BE2C (cell line): Measurements from ENCODE around the gene COL16A1.

ENCODE experiments used
- DNase-seq: peaks from one replicate; pipeline ENCODE4 v3.0.0-alpha.2; 2020
- H3K27me3 ChIP-seq: fragments of 250-450 bp; sonication (Bioruptor Pico); 2 replicates; pipeline ENCODE4 v1.5.1; 2020; ENCODE audit warnings: mild to moderate bottlenecking
- H3K36me3 ChIP-seq: fragments of 250-450 bp; sonication (Bioruptor Pico); 2 replicates; pipeline ENCODE4 v1.5.1; 2020; ENCODE audit warnings: mild to moderate bottlenecking
- H3K4me1 ChIP-seq: fragments of 250-450 bp; sonication (Bioruptor Pico); 2 replicates; pipeline ENCODE4 v1.5.1; 2020
- H3K4me3 ChIP-seq: 2 replicates; pipeline ENCODE4 v1.5.1; 2011; ENCODE audit warnings: low read depth, low read length
- H3K9me3 ChIP-seq: fragments of 250-450 bp; sonication (Bioruptor Pico); 2 replicates; pipeline ENCODE4 v1.5.1; 2020
- CTCF ChIP-seq: IDR thresholded peaks from 2 replicates; pipeline ENCODE4 v1.5.1; 2012; ENCODE audit warnings: mild to moderate bottlenecking, low read depth, low read length

Gene COL16A1

GRCh38 chr1:31725777-31726535 is 22.1 kb upstream of the COL16A1 start:
- TF ChIP-seq CTCF = no peak
- 0 out of 2 replicates have a peak, but pooled peaks cover 6% of the 10 kb centered on the region for H3K4me1 ChIP-seq
- no peak overlapping the region for H3K4me3 ChIP-seq
- no peaks in the 10 kb centered on the region for H3K9me3 ChIP-seq
- no peaks in the 10 kb centered on the region for H3K27me3 ChIP-seq
- no peaks in the 10 kb centered on the region; the same call in none of the 2 replicates for H3K36me3 ChIP-seq
- peak; percentile 37 for DNase-seq

- 0 out of 2 replicates have a peak, but pooled peaks cover 6% of the 10 kb centered on the region for H3K4me1 ChIP-seq
- no peak for TF ChIP-seq CTCF
- no peak overlapping the region for H3K4me3 ChIP-seq
- H3K9me3 ChIP-seq = no peaks in the 10 kb centered on the region
- no peaks in the 10 kb centered on the region; the same call in none of the 2 replicates for H3K36me3 ChIP-seq
- no peak for DNase-seq
- no peaks in the 10 kb centered on the region for H3K27me3 ChIP-seq
Observed at GRCh38 chr1:31725134-31725533, 21.3 kb upstream of the COL16A1 start.

- no peaks in the 10 kb centered on the region for H3K9me3 ChIP-seq
Observed at GRCh38 chr1:31723828-31724359, 20.1 kb upstream of the COL16A1 start.

GRCh38 chr1:31718327-31718897 is 14.6 kb upstream of the COL16A1 start:
- H3K27me3 ChIP-seq = no peaks in the 10 kb centered on the region
- peak; percentile 73 for DNase-seq

More at GRCh38 chr1:31723828-31724359, 20.1 kb upstream of the COL16A1 start:
- Histone ChIP-seq H3K4me3 (no peak overlapping the region), H3K4me1 (peaks cover 6% of the 10 kb centered on the region; the same call in 1 of the 2 replicates), H3K36me3 (no peaks in the 10 kb centered on the region; the same call in none of the 2 replicates), H3K27me3 (no peaks in the 10 kb centered on the region)
- TF ChIP-seq CTCF = no peak
- DNase-seq = no peak

GRCh38 chr1:31717341-31717740 is 13.5 kb upstream of the COL16A1 start:
- H3K9me3 ChIP-seq = no peaks in the 10 kb centered on the region
- no peak for TF ChIP-seq CTCF
- peaks cover 16% of the 10 kb centered on the region for H3K4me1 ChIP-seq
- H3K36me3 ChIP-seq = no peaks in the 10 kb centered on the region
- no peak for DNase-seq
- H3K4me3 ChIP-seq = no peak overlapping the region
- H3K27me3 ChIP-seq = no peaks in the 10 kb centered on the region

More at GRCh38 chr1:31718327-31718897, 14.6 kb upstream of the COL16A1 start:
- no peak for TF ChIP-seq CTCF
- no peaks in the 10 kb centered on the region for H3K36me3 ChIP-seq
- no peaks in the 10 kb centered on the region for H3K9me3 ChIP-seq
- peaks cover 16% of the 10 kb centered on the region for H3K4me1 ChIP-seq
- no peak overlapping the region for H3K4me3 ChIP-seq

- no peak for TF ChIP-seq CTCF
- H3K9me3 ChIP-seq = no peaks in the 10 kb centered on the region
- H3K27me3 ChIP-seq = no peaks in the 10 kb centered on the region
- H3K36me3 ChIP-seq = no peaks in the 10 kb centered on the region
- peak overlapping the region; percentile 58; the same call in 1 of the 2 replicates for H3K4me3 ChIP-seq
- H3K4me1 ChIP-seq = peaks cover 16% of the 10 kb centered on the region
- no peak for DNase-seq
Observed at GRCh38 chr1:31715873-31716220, 12.0 kb upstream of the COL16A1 start.
